ENCODE results near the gene LXN. TPM values are rescaled to one million over a fixed set of nuclear protein-coding genes. Genes with fewer than 3 reads are reported as not detected.
A peak's percentile ranks its signal among the peaks of the same experiment; 100 is the strongest.
"Not testable (repeated sequence)": the region's sequence is repeated elsewhere in the genome, so short reads cannot be mapped to it uniquely, and the experiment has no call there.

LXN gene
- total and polyA plus RNA-seq, 2 experiments from 2014 or later: 11.1 to 12.8 TPM

- peak in 1 of 2 donors; percentile 77 for DNase-seq (ENCODE audit: low read depth in 1 of 2, low spot score in 1 of 2)
- H3K9me3 ChIP-seq (ENCODE audit: low read depth): no peaks in the 10 kb centered on the region
- no peak overlapping the region for H3K4me3 ChIP-seq
- TF ChIP-seq, protein P1, sequence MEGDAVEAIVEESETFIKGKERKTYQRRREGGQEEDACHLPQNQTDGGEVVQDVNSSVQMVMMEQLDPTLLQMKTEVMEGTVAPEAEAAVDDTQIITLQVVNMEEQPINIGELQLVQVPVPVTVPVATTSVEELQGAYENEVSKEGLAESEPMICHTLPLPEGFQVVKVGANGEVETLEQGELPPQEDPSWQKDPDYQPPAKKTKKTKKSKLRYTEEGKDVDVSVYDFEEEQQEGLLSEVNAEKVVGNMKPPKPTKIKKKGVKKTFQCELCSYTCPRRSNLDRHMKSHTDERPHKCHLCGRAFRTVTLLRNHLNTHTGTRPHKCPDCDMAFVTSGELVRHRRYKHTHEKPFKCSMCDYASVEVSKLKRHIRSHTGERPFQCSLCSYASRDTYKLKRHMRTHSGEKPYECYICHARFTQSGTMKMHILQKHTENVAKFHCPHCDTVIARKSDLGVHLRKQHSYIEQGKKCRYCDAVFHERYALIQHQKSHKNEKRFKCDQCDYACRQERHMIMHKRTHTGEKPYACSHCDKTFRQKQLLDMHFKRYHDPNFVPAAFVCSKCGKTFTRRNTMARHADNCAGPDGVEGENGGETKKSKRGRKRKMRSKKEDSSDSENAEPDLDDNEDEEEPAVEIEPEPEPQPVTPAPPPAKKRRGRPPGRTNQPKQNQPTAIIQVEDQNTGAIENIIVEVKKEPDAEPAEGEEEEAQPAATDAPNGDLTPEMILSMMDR (IDR thresholded peaks at IDR 0.05; ENCODE audit: low read depth, low read length): no peak
- no peak overlapping the region for H3K27ac ChIP-seq
- no peaks in the 10 kb centered on the region for H3K27me3 ChIP-seq
- no peaks in the 10 kb centered on the region for H3K36me3 ChIP-seq
- no peaks in the 10 kb centered on the region for H3K4me1 ChIP-seq (ENCODE audit: low read depth)
Measured at GRCh38 chr3:158702815-158703481, 30.5 kb upstream of the LXN start.

GRCh38 chr3:158701420-158702065 lies 29.1 kb upstream of the LXN start:
- Histone ChIP-seq H3K36me3 (no peaks in the 10 kb centered on the region), H3K4me1 (ENCODE audit: low read depth) (no peaks in the 10 kb centered on the region), H3K27ac (no peak overlapping the region), H3K9me3 (ENCODE audit: low read depth) (no peaks in the 10 kb centered on the region), H3K27me3 (no peaks in the 10 kb centered on the region), H3K4me3 (no peak overlapping the region)
- DNase-seq (ENCODE audit: low read depth in 1 of 2, low spot score in 1 of 2): no peak
- TF ChIP-seq, protein P1 (IDR thresholded peaks at IDR 0.05; ENCODE audit: low read depth, low read length): no peak

GRCh38 chr3:158700559-158700958 lies 28.1 kb upstream of the LXN start:
- no peak overlapping the region for H3K27ac ChIP-seq
- peak in 1 of 2 donors; percentile 65 for DNase-seq (ENCODE audit: low read depth in 1 of 2, low spot score in 1 of 2)
- no peaks in the 10 kb centered on the region for H3K4me1 ChIP-seq (ENCODE audit: low read depth)
- H3K4me3 ChIP-seq: no peak overlapping the region
- H3K9me3 ChIP-seq (ENCODE audit: low read depth): no peaks in the 10 kb centered on the region
- TF ChIP-seq, protein P1 (IDR thresholded peaks at IDR 0.05; ENCODE audit: low read depth, low read length): no peak
- no peaks in the 10 kb centered on the region for H3K36me3 ChIP-seq
- no peaks in the 10 kb centered on the region for H3K27me3 ChIP-seq

DNA sequence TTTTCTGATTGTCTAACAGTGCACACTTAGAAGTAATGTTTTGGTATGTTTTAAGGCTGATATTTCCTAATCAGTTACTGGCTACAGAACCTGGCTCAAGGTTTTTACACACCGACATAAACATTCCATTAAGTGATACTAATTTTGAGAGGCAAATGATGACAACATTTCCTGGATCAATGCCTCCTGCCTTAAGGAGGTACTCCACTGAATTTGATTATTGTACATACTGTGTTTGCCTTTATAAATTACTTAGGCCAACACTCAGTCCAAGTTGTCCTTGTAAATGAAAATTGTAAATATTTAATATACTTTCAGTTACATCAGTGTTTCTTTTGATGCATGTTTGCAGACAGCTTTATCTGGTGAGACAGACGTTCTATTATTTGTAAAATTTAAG lies 24.2 kb upstream of the LXN start:
- H3K27ac ChIP-seq: no peak overlapping the region
- peak in 1 of 2 donors; percentile 46 for DNase-seq (ENCODE audit: low read depth in 1 of 2, low spot score in 1 of 2)
- no peak overlapping the region for H3K4me3 ChIP-seq
- H3K36me3 ChIP-seq: no peaks in the 10 kb centered on the region
- no peaks in the 10 kb centered on the region for H3K9me3 ChIP-seq (ENCODE audit: low read depth)
- no peaks in the 10 kb centered on the region for H3K4me1 ChIP-seq (ENCODE audit: low read depth)
- no peaks in the 10 kb centered on the region for H3K27me3 ChIP-seq
- TF ChIP-seq, protein P1 (IDR thresholded peaks at IDR 0.05; ENCODE audit: low read depth, low read length): no peak

- not testable (repeated sequence) for H3K4me3 ChIP-seq; H3K36me3 ChIP-seq; H3K9me3 ChIP-seq (ENCODE audit: low read depth); DNase-seq (ENCODE audit: low read depth in 1 of 2, low spot score in 1 of 2); H3K4me1 ChIP-seq (ENCODE audit: low read depth); H3K27ac ChIP-seq; H3K27me3 ChIP-seq
Measured at GRCh38 chr3:158693866-158694456, 21.5 kb upstream of the LXN start.

GRCh38 chr3:158685159-158685558 lies 12.7 kb upstream of the LXN start:
- H3K4me3 ChIP-seq: no peak overlapping the region
- H3K27ac ChIP-seq: no peak overlapping the region
- TF ChIP-seq, protein P1 (IDR thresholded peaks at IDR 0.05; ENCODE audit: low read depth, low read length): no peak
- H3K9me3 ChIP-seq (ENCODE audit: low read depth): no peaks in the 10 kb centered on the region
- no peaks in the 10 kb centered on the region for H3K4me1 ChIP-seq (ENCODE audit: low read depth)
- peak in 1 of 2 donors; percentile 22 for DNase-seq (ENCODE audit: low read depth in 1 of 2, low spot score in 1 of 2)
- H3K27me3 ChIP-seq: no peaks in the 10 kb centered on the region
- peaks cover 21% of the 10 kb centered on the region for H3K36me3 ChIP-seq

Measured in cardiac muscle cell (in vitro differentiated cells and primary cell).